ENCODE measurements around the gene FBXW12.

DNA sequence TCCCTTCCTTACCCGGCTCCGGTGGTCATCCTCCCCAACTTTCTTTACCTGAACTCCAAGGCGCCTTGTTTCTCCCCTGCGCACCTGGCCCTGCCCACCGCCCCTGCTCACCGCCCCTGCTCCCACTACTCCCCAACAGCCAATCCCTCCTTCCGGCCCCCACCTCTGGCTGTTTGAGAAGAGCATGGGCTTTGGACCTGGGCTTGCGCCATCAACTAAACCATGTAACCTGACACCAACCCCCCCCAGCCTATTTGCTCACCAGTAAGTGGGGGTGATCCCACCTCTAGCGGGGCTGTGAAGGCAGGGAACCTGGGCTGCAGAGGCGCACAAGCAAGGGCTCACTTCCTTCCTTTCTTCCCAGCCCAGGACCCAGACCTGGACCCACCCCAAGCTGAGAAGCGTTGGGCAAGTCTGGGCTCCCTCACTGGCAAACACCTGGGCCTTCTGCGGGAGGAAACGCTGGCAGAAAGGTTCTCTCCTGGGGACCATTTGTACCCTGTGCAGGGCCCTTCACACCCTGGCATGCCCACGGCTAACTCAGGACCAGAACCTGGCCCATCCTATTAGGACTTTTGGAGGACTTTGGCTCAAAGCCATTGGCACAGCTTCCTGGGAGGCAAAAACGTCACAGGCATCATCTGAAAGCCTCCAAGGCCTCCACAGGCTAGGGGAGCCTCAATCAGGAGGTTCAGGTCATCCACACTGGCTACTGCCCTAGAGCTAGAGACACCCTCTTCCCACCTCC is 58.1 kb downstream of the FBXW12 start, which contains the start of gene PLXNB1:
- TF ChIP-seq, protein P1, sequence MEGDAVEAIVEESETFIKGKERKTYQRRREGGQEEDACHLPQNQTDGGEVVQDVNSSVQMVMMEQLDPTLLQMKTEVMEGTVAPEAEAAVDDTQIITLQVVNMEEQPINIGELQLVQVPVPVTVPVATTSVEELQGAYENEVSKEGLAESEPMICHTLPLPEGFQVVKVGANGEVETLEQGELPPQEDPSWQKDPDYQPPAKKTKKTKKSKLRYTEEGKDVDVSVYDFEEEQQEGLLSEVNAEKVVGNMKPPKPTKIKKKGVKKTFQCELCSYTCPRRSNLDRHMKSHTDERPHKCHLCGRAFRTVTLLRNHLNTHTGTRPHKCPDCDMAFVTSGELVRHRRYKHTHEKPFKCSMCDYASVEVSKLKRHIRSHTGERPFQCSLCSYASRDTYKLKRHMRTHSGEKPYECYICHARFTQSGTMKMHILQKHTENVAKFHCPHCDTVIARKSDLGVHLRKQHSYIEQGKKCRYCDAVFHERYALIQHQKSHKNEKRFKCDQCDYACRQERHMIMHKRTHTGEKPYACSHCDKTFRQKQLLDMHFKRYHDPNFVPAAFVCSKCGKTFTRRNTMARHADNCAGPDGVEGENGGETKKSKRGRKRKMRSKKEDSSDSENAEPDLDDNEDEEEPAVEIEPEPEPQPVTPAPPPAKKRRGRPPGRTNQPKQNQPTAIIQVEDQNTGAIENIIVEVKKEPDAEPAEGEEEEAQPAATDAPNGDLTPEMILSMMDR (IDR thresholded peaks at IDR 0.05; ENCODE audit: insufficient read depth, low read length, poor library complexity, severe bottlenecking): no peak
- TF ChIP-seq EZH2phosphoT487 (conservative IDR thresholded peaks at IDR 0.05; ENCODE audit: low read length): no peak

All from SU-DHL-6 (cell line).